Measurements from ENCODE around the gene TMEM26.

TMEM26 gene

GRCh38 chr10:61363006-61363405 is 90.2 kb downstream of the TMEM26 start:
- H3K4me3 ChIP-seq (ENCODE audit: low read depth, low read length), result no peak overlapping the region
- TF ChIP-seq, protein P1, sequence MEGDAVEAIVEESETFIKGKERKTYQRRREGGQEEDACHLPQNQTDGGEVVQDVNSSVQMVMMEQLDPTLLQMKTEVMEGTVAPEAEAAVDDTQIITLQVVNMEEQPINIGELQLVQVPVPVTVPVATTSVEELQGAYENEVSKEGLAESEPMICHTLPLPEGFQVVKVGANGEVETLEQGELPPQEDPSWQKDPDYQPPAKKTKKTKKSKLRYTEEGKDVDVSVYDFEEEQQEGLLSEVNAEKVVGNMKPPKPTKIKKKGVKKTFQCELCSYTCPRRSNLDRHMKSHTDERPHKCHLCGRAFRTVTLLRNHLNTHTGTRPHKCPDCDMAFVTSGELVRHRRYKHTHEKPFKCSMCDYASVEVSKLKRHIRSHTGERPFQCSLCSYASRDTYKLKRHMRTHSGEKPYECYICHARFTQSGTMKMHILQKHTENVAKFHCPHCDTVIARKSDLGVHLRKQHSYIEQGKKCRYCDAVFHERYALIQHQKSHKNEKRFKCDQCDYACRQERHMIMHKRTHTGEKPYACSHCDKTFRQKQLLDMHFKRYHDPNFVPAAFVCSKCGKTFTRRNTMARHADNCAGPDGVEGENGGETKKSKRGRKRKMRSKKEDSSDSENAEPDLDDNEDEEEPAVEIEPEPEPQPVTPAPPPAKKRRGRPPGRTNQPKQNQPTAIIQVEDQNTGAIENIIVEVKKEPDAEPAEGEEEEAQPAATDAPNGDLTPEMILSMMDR (IDR thresholded peaks at IDR 0.05; ENCODE audit: low read depth, low read length), result no peak
- DNase-seq (ENCODE audit: low read depth, low spot score), result no peak
- in situ Hi-C loops (cut with HindIII; ENCODE audit: low sequenced_read_pairs), result no loop called here

DNA sequence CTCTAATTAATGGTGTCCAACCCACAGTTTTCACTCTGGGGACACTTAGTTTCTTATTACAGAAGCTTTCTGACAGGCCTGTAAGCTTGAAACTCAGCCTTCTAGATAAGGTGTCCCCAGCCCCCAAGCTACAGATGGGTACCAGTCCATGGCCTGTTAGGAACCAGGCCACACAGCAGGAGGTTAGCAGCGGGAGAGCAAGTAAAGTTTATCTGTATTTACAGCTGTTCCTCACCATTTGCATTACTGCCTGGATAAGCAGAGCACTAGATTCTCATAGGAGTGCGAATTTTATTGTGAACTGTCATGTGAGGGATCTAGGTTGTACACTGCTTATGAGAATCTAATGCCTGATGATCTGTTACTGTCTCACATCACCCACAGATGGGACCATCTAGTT is 93.7 kb downstream of the TMEM26 start:
- H3K4me3 ChIP-seq (ENCODE audit: low read depth, low read length), result no peak overlapping the region
- TF ChIP-seq, protein P1 (IDR thresholded peaks at IDR 0.05; ENCODE audit: low read depth, low read length), result no peak
- DNase-seq (ENCODE audit: low read depth, low spot score), result no peak
- in situ Hi-C loops (cut with HindIII; ENCODE audit: low sequenced_read_pairs), result no loop called here

GRCh38 chr10:61357687-61358086 is 95.5 kb downstream of the TMEM26 start:
- H3K4me3 ChIP-seq (ENCODE audit: low read depth, low read length), result no peak overlapping the region
- in situ Hi-C loops (cut with HindIII; ENCODE audit: low sequenced_read_pairs), result no loop called here
- DNase-seq (ENCODE audit: low read depth, low spot score), result no peak
- TF ChIP-seq, protein P1 (IDR thresholded peaks at IDR 0.05; ENCODE audit: low read depth, low read length), result no peak

All from astrocyte of the spinal cord (primary cell).